Measurements from ENCODE around the gene AP1G2. TPM values are rescaled to one million over a fixed set of nuclear protein-coding genes. Genes with fewer than 3 reads are reported as not detected.

Gene AP1G2
- polyA plus RNA-seq, 1 of the 3 experiments (the other 2 are of a cell fraction): 88.3 TPM

DNA sequence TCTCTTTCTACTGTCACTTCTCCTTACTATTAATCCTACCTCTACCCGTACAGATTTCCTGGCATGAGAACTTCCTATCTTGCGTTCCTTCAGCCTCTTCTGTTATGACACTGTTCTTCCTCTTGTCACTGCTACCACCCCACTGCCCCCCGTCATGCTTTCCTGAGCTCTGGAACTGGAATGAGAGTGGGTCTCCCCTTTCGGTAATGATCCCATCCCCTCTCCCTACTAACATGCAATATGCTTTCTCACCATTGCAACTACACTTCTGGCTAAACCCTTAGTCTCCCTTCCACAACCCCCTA is 4.9 kb upstream of the AP1G2 start:
- WGBS (ENCODE audit: low lambda C conversion rate): 88% methylated on average over 4 of the region's 4 CpGs
- no peaks in the 10 kb centered on the region for H3K27me3 ChIP-seq (ENCODE audit: insufficient read depth)

DNA sequence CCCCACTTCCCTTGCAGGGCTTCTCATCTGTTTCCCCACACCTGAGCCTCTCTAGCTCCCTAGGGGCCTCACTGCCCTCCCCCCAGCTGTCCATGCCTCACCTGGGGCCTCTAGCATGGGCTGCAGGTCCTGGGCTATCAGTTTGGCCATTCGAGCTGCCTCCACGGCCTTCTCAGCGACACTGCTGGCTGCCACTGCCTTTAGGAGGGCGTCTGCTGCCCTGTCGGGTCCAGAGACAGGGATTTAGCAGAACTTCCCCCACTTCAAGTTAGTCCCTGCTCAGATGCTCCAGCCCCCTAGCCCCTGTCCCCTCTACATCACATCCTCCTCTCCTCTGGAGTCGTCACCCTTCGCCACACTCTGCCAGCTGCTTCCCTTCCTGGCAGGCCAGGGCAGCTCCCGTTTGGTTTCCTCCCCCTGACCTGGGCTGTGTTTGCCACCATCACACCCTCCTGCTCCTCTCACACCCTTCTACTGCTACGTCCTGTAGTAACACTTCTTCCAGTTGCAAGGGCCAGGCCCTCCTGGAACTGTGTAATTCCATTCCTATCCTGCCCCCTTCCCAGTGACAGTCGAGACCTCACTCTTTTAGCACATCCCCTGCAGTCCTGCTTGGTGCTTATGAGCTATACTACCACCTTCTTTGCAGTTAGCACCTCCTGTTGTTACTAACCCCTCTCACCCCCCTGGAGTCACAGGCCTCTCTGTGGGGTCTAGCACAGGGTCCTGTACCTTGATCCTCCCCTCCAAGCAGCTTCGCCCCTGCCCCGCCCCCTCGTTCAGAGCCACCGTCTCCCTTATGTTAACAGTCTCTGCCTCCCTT is 4.3 kb upstream of the AP1G2 start:
- H3K27ac ChIP-seq (ENCODE audit: low read depth in 2 of 2, low read length in 1 of 2): no peak overlapping the region; a peak in 1 of 4 replicates
- H3K9me3 ChIP-seq: no peaks in the 10 kb centered on the region
- H3K79me2 ChIP-seq (ENCODE audit: insufficient read depth): 0 out of 2 replicates have a peak, but pooled peaks cover 3% of the 10 kb centered on the region
- CTCF ChIA-PET: interaction anchor here (0.7 to 19.5 kb wide), 5 partner anchors 9 to 95 kb away, joined by 3 to 785 read pairs (median 8); partner anchors contain the start of genes NGDN and THTPA
- H3K9ac ChIP-seq: no peak overlapping the region
- DNase-seq: no peak
- no peaks in the 10 kb centered on the region for H3K27me3 ChIP-seq (ENCODE audit: insufficient read depth)
- no peak overlapping the region for H3K4me3 ChIP-seq (ENCODE audit: low read depth in 2 of 2, low read length in 1 of 2)
- no peaks in the 10 kb centered on the region for H3K9me2 ChIP-seq
- no peak overlapping the region for H2AFZ ChIP-seq (ENCODE audit: low read depth)
- H3K4me2 ChIP-seq: no peak overlapping the region
- H3K36me3 ChIP-seq (replicated peaks in 1 of 2; ENCODE audit: control insufficient read depth in 1 of 2, insufficient read depth in 2 of 2, low read length in 1 of 2): no peaks in the 10 kb centered on the region
- POLR2A ChIA-PET: interaction anchor here (1.4 kb wide), 1 partner anchor 9 kb away, joined by 5 read pairs; no protein-coding TSS in a partner anchor
- H4K20me1 ChIP-seq (ENCODE audit: insufficient read depth): no peaks in the 10 kb centered on the region
- peaks cover 0 to 38% of the 10 kb centered on the region in 2 experiments; a peak in 1 of 4 replicates for H3K4me1 ChIP-seq (ENCODE audit: control insufficient read depth in 1 of 2, insufficient read depth in 2 of 2, low read depth in 1 of 2, low read length in 1 of 2)
- peaks cover 8% of the 10 kb centered on the region for H3F3A ChIP-seq (replicated peaks; ENCODE audit: insufficient read depth)
- WGBS (ENCODE audit: low lambda C conversion rate): 79% methylated on average over 14 of the region's 14 CpGs
- TF ChIP-seq FOXJ3 (CRISPR knock-in tag; IDR thresholded peaks at IDR 0.05) (no peak), SIN3A (IDR thresholded peaks at IDR 0.05; ENCODE audit: borderline replicate concordance, low read depth, low read length) (no peak), CHD2 (IDR thresholded peaks at IDR 0.05; ENCODE audit: low read length, partially characterized antibody) (no peak), NRF1 (IDR thresholded peaks at IDR 0.05; ENCODE audit: low read depth, low read length) (no peak), MXI1 (IDR thresholded peaks at IDR 0.05; ENCODE audit: low read depth, low read length) (no peak), TEAD4 (IDR thresholded peaks at IDR 0.05; ENCODE audit: borderline replicate concordance, insufficient read depth) (no peak), SMC3 (IDR thresholded peaks at IDR 0.05; ENCODE audit: low read depth, low read length) (no peak), NFIC (IDR thresholded peaks at IDR 0.05; ENCODE audit: borderline replicate concordance) (no peak), TCF12 (IDR thresholded peaks at IDR 0.05) (no peak)
- TF ChIP-seq, protein P1, sequence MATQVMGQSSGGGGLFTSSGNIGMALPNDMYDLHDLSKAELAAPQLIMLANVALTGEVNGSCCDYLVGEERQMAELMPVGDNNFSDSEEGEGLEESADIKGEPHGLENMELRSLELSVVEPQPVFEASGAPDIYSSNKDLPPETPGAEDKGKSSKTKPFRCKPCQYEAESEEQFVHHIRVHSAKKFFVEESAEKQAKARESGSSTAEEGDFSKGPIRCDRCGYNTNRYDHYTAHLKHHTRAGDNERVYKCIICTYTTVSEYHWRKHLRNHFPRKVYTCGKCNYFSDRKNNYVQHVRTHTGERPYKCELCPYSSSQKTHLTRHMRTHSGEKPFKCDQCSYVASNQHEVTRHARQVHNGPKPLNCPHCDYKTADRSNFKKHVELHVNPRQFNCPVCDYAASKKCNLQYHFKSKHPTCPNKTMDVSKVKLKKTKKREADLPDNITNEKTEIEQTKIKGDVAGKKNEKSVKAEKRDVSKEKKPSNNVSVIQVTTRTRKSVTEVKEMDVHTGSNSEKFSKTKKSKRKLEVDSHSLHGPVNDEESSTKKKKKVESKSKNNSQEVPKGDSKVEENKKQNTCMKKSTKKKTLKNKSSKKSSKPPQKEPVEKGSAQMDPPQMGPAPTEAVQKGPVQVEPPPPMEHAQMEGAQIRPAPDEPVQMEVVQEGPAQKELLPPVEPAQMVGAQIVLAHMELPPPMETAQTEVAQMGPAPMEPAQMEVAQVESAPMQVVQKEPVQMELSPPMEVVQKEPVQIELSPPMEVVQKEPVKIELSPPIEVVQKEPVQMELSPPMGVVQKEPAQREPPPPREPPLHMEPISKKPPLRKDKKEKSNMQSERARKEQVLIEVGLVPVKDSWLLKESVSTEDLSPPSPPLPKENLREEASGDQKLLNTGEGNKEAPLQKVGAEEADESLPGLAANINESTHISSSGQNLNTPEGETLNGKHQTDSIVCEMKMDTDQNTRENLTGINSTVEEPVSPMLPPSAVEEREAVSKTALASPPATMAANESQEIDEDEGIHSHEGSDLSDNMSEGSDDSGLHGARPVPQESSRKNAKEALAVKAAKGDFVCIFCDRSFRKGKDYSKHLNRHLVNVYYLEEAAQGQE (IDR thresholded peaks at IDR 0.05; ENCODE audit: low read depth, low read length): no peak
- TF ChIP-seq, protein P2, sequence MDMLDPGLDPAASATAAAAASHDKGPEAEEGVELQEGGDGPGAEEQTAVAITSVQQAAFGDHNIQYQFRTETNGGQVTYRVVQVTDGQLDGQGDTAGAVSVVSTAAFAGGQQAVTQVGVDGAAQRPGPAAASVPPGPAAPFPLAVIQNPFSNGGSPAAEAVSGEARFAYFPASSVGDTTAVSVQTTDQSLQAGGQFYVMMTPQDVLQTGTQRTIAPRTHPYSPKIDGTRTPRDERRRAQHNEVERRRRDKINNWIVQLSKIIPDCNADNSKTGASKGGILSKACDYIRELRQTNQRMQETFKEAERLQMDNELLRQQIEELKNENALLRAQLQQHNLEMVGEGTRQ (IDR thresholded peaks at IDR 0.05; ENCODE audit: borderline replicate concordance, low read depth, low read length): no peak

More for the DNA sequence above, 4.9 kb upstream of the AP1G2 start:
- Histone ChIP-seq H3F3A (replicated peaks; ENCODE audit: insufficient read depth) (peaks cover 8% of the 10 kb centered on the region), H3K9me2 (no peaks in the 10 kb centered on the region), H3K4me1 (ENCODE audit: control insufficient read depth in 1 of 2, insufficient read depth in 2 of 2, low read depth in 1 of 2, low read length in 1 of 2) (peaks cover 0 to 37% of the 10 kb centered on the region in 2 experiments; a peak in 1 of 4 replicates), H3K27ac (ENCODE audit: low read depth in 2 of 2, low read length in 1 of 2) (no peak overlapping the region), H3K4me3 (ENCODE audit: low read depth in 2 of 2, low read length in 1 of 2) (no peak overlapping the region), H3K36me3 (replicated peaks in 1 of 2; ENCODE audit: control insufficient read depth in 1 of 2, insufficient read depth in 2 of 2, low read length in 1 of 2) (no peaks in the 10 kb centered on the region), H3K9ac (no peak overlapping the region), H3K79me2 (ENCODE audit: insufficient read depth) (no peaks in the 10 kb centered on the region), H3K4me2 (no peak overlapping the region), H2AFZ (ENCODE audit: low read depth) (no peak overlapping the region), H4K20me1 (ENCODE audit: insufficient read depth) (no peaks in the 10 kb centered on the region), H3K9me3 (no peaks in the 10 kb centered on the region)
- CTCF ChIA-PET: interaction anchor here (0.7 to 19.5 kb wide), 4 partner anchors 9 to 95 kb away, joined by 3 to 785 read pairs (median 38); partner anchors contain the start of genes NGDN and THTPA
- TF ChIP-seq CHD2 (IDR thresholded peaks at IDR 0.05; ENCODE audit: low read length, partially characterized antibody) (no peak), ELF1 (IDR thresholded peaks at IDR 0.05) (no peak), POLR2AphosphoS5 (IDR thresholded peaks at IDR 0.05; ENCODE audit: low read depth, low read length) (no peak), EP300 (IDR thresholded peaks at IDR 0.05; ENCODE audit: borderline replicate concordance in 1 of 2, low read depth in 1 of 2, low read length in 1 of 2) (no peak), SMC3 (IDR thresholded peaks at IDR 0.05; ENCODE audit: low read depth, low read length) (no peak), RXRA (IDR thresholded peaks at IDR 0.05; ENCODE audit: borderline replicate concordance, low read depth) (no peak), RFX5 (IDR thresholded peaks at IDR 0.05; ENCODE audit: low read length) (no peak)
- TF ChIP-seq, protein P3, sequence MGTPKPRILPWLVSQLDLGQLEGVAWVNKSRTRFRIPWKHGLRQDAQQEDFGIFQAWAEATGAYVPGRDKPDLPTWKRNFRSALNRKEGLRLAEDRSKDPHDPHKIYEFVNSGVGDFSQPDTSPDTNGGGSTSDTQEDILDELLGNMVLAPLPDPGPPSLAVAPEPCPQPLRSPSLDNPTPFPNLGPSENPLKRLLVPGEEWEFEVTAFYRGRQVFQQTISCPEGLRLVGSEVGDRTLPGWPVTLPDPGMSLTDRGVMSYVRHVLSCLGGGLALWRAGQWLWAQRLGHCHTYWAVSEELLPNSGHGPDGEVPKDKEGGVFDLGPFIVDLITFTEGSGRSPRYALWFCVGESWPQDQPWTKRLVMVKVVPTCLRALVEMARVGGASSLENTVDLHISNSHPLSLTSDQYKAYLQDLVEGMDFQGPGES (IDR thresholded peaks at IDR 0.05; ENCODE audit: low read depth, low read length): no peak
- TF ChIP-seq, protein P4, sequence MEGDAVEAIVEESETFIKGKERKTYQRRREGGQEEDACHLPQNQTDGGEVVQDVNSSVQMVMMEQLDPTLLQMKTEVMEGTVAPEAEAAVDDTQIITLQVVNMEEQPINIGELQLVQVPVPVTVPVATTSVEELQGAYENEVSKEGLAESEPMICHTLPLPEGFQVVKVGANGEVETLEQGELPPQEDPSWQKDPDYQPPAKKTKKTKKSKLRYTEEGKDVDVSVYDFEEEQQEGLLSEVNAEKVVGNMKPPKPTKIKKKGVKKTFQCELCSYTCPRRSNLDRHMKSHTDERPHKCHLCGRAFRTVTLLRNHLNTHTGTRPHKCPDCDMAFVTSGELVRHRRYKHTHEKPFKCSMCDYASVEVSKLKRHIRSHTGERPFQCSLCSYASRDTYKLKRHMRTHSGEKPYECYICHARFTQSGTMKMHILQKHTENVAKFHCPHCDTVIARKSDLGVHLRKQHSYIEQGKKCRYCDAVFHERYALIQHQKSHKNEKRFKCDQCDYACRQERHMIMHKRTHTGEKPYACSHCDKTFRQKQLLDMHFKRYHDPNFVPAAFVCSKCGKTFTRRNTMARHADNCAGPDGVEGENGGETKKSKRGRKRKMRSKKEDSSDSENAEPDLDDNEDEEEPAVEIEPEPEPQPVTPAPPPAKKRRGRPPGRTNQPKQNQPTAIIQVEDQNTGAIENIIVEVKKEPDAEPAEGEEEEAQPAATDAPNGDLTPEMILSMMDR (IDR thresholded peaks at IDR 0.05): no peak
- POLR2A ChIA-PET: interaction anchor here (1.4 kb wide), 1 partner anchor 9 kb away, joined by 5 read pairs; no protein-coding TSS in a partner anchor
- no peak for DNase-seq
